IPS DF 6.9 (cell line): ENCODE data around the gene SMTNL1.

Experiments used
- DNase-seq: peaks from one replicate; pipeline ENCODE4 v3.0.0-alpha.2; 2013; ENCODE audit warnings: low read depth, low spot score
- H3K27ac ChIP-seq: one replicate; pipeline ENCODE4 v1.5.1; 2013; ENCODE audit warnings: low read length, control low read depth
- H3K27me3 ChIP-seq: 2 replicates; pipeline ENCODE4 v1.6.1; 2013; ENCODE audit warnings: mild to moderate bottlenecking, low read length; ENCODE audit not compliant: control insufficient read depth, insufficient read depth
- H3K36me3 ChIP-seq: 2 replicates; pipeline ENCODE4 v1.6.1; 2013; ENCODE audit warnings: low read length; ENCODE audit not compliant: control insufficient read depth, insufficient read depth
- H3K4me1 ChIP-seq: 2 replicates; pipeline ENCODE4 v1.6.1; 2013; ENCODE audit warnings: low read length; ENCODE audit not compliant: control insufficient read depth, insufficient read depth
- H3K4me3 ChIP-seq: 2 replicates; pipeline ENCODE4 v1.5.1; 2013; ENCODE audit warnings: mild to moderate bottlenecking, low read length
- H3K9me3 ChIP-seq: 2 replicates; pipeline ENCODE4 v1.6.1; 2013; ENCODE audit warnings: low read length, inconsistent platforms; ENCODE audit not compliant: control insufficient read depth, insufficient read depth
- WGBS: extraction: QIAGEN DNeasy Blood & Tissue Kit; methylation state at CpG from one replicate; pipeline ENCODE4 v1.1.7; 2013; ENCODE audit warnings: mixed read lengths, missing lambda C conversion rate; ENCODE audit not compliant: insufficient read length, insufficient coverage; 5-methylcytosine and 5-hydroxymethylcytosine counted together

Gene SMTNL1

GRCh38 chr11:57588046-57588710 is 50.8 kb downstream of the SMTNL1 start:
- Histone ChIP-seq H3K4me3 (no peak overlapping the region), H3K27me3 (no peaks in the 10 kb centered on the region), H3K36me3 (no peaks in the 10 kb centered on the region), H3K27ac (no peak overlapping the region), H3K9me3 (no peaks in the 10 kb centered on the region), H3K4me1 (no peaks in the 10 kb centered on the region)
- WGBS: no CpG with 5 or more reads among the region's 3 CpGs
- no peak for DNase-seq

DNA sequence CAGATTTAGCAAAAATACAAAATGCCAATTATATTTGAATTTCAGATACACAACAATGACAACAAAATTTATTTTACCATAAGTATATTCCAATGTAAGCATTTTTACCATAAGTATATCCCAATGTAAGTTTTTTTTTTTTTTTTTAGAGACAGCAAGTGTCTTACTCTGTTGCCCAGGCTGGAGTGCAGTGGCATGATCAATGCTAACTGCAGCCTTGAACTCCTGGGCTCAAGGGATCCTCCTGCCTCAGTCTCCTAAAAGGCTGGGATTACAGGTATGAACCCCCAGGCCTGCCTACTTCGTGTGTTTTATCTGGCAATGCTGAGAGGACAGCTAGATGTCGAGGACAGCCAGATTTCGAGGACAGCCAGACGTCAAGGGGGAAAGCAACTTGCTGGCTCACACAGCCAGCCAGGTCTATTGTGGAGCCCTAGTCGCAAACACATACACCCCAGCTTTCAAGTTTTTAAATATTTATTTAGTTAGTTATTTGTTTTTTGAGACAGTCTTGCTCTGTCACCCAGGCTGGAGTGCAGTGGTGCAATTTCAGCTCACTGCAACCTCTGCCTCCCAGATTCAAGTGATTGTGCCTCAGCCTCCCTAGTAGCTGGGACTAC is 59.0 kb downstream of the SMTNL1 start:
- H3K9me3 ChIP-seq: no peaks in the 10 kb centered on the region
- H3K36me3 ChIP-seq: no peaks in the 10 kb centered on the region
- no peaks in the 10 kb centered on the region for H3K27me3 ChIP-seq
- H3K27ac ChIP-seq: no peak overlapping the region
- WGBS: no CpG with 5 or more reads among the region's 5 CpGs
- H3K4me1 ChIP-seq: peaks cover 4% of the 10 kb centered on the region
- no peak overlapping the region for H3K4me3 ChIP-seq
- no peak for DNase-seq

DNA sequence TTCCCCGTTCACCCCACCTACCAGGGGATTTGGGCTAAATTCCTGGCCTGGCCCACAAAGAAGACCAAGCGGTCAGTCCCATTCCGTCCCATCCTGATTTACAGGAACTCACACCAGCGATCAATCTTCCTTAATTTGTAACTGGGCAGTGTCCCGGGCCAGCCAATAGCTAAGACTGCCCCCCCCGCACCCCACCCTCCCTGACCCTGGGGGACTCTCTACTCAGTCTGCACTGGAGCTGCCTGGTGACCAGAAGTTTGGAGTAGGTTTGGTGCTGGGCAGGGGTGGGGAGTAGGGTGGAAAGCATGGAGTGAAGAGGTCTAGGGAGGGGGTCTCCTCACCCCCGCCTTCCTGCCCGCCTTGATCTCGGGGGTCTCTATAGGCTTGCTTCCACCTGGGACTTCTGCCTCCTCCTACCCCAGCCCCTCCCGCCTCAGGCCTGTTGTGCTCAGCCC is 60.1 kb downstream of the SMTNL1 start, which contains the start of gene SERPING1:
Gene SERPING1, plus strand, starts transcription at position 225 of the 455 bp plus-strand sequence. CDS start 586 bp downstream, outside the sequence.
- no peaks in the 10 kb centered on the region for H3K9me3 ChIP-seq
- no peaks in the 10 kb centered on the region; the same call in 1 of the 2 replicates for H3K36me3 ChIP-seq
- no CpG with 5 or more reads among the region's 10 CpGs for WGBS
- H3K27ac ChIP-seq: no peak within 1 kb of the TSS
- H3K4me3 ChIP-seq: peak within 1 kb of the TSS; percentile 48; the same call in 1 of the 2 replicates
- H3K4me1 ChIP-seq: peaks cover 4% of the 10 kb centered on the region
- no peak for DNase-seq
- no peaks in the 10 kb centered on the region for H3K27me3 ChIP-seq

- DNase-seq: peak; percentile 67
- no peak overlapping the region for H3K27ac ChIP-seq
- no peaks in the 10 kb centered on the region for H3K9me3 ChIP-seq
- H3K4me3 ChIP-seq: peak overlapping the region; percentile 48; the same call in 1 of the 2 replicates
- no peaks in the 10 kb centered on the region; the same call in 1 of the 2 replicates for H3K36me3 ChIP-seq
- WGBS: no CpG with 5 or more reads among the region's 33 CpGs
- H3K4me1 ChIP-seq: peaks cover 4% of the 10 kb centered on the region
- H3K27me3 ChIP-seq: no peaks in the 10 kb centered on the region
Observed at GRCh38 chr11:57597916-57598830, 60.8 kb downstream of the SMTNL1 start.

DNA sequence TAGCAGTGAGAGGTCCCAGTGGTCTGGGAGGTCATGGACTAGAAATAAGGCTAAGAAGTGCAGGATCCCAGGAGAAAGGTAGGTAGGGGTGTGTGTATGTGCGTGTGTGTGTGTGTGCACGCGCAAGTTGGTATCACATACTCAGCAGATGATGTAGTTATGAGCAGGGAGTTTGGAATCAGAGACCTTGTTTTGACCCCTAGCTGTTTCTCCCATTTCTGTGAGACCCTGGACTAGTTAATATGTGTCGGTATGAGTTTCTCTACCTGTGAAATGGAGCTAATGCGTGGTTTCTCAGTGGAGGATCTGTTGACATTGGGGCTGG is 61.4 kb downstream of the SMTNL1 start:
- no peak for DNase-seq
- H3K4me1 ChIP-seq: peaks cover 4% of the 10 kb centered on the region
- no peaks in the 10 kb centered on the region for H3K9me3 ChIP-seq
- no peak overlapping the region; the same call in 1 of the 2 replicates for H3K4me3 ChIP-seq
- WGBS: no CpG with 5 or more reads among the region's 5 CpGs
- H3K27ac ChIP-seq: no peak overlapping the region
- no peaks in the 10 kb centered on the region for H3K27me3 ChIP-seq
- no peaks in the 10 kb centered on the region; the same call in 1 of the 2 replicates for H3K36me3 ChIP-seq

- Histone ChIP-seq H3K36me3 (no peaks in the 10 kb centered on the region; the same call in 1 of the 2 replicates), H3K27ac (no peak overlapping the region), H3K4me1 (peaks cover 4% of the 10 kb centered on the region), H3K9me3 (no peaks in the 10 kb centered on the region), H3K27me3 (no peaks in the 10 kb centered on the region), H3K4me3 (no peak overlapping the region)
- DNase-seq: no peak
- WGBS: no CpG with 5 or more reads among the region's 2 CpGs
Observed at GRCh38 chr11:57599381-57599780, 62.0 kb downstream of the SMTNL1 start.
